Immature natural killer cell (primary cell): ENCODE data around the gene TNFSF18. TPM values are rescaled to one million over a fixed set of nuclear protein-coding genes. Genes with fewer than 3 reads are reported as not detected.

Experiments used
- DNase-seq, 3 donors: peaks; one replicate each; pipeline ENCODE4 v3.0.0; 2022; ENCODE audit warnings: mixed read lengths in 1 of 3
- H3K27ac Mint-ChIP-seq, 6 donors: one replicate each; pipeline ENCODE4 v1.8.0; 2020; ENCODE audit warnings: mixed read lengths in 6 of 6, mild to moderate bottlenecking in 5 of 6, inconsistent platforms in 4 of 6, moderate library complexity in 3 of 6
- H3K27me3 Mint-ChIP-seq, 3 donors: one replicate each; pipeline ENCODE4 v1.8.0; 2020 to 2021; ENCODE audit warnings: low read depth in 3 of 3, mild to moderate bottlenecking in 3 of 3, mixed read lengths in 3 of 3, moderate library complexity in 3 of 3, inconsistent platforms in 1 of 3
- H3K36me3 Mint-ChIP-seq, 3 donors: one replicate each; pipeline ENCODE4 v1.8.0; 2020; ENCODE audit warnings: mixed read lengths in 3 of 3, inconsistent platforms in 2 of 3, mild to moderate bottlenecking in 2 of 3
- H3K4me1 Mint-ChIP-seq, 2 donors: one replicate each; pipeline ENCODE4 v1.8.0; 2020; ENCODE audit warnings: inconsistent platforms in 2 of 2, mild to moderate bottlenecking in 2 of 2, mixed read lengths in 2 of 2, moderate library complexity in 1 of 2
- H3K4me3 Mint-ChIP-seq, 5 donors: one replicate each; pipeline ENCODE4 v1.8.0; 2020; ENCODE audit warnings: mild to moderate bottlenecking in 5 of 5, mixed read lengths in 5 of 5, inconsistent platforms in 3 of 5, moderate library complexity in 3 of 5
- H3K9me3 Mint-ChIP-seq, 6 donors: one replicate each; pipeline ENCODE4 v1.8.0; 2020; ENCODE audit warnings: mild to moderate bottlenecking in 6 of 6, mixed read lengths in 6 of 6, inconsistent platforms in 4 of 6, moderate library complexity in 3 of 6
- polyA plus RNA-seq, 3 donors: library from polyadenylated mRNA; unstranded; fragments of 300-500 nt; fragmentation: Illumina TruSeq; gene quantifications; one replicate each; pipeline ENCODE4 v1.2.3, GENCODE V29; 2021

TNFSF18 gene
- polyA plus RNA-seq, 3 donors from 2014 or later: not detected

DNA sequence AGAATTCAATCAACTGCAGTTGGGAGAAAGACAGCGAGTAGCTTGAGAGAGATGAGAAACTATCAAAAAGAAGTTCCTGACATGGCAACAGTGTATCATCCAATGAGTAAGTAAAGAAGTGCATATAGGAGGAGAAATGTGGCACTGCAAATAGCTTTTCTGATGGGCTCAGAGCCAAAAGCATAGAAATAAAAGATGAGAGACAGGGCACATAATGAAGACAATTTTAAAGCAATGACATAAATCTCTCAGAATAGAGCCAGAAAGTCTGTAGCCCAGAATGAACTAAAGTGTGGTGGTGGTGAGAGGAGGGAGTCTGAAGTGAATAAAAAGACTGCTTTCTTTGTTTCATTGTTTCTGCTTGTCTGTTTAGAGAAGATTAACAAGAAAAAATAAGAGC, 34.3 kb downstream of the TNFSF18 start:
- Mint-ChIP-seq H3K27ac (no peak overlapping the region), H3K9me3 (no peaks in the 10 kb centered on the region), H3K36me3 (no peaks in the 10 kb centered on the region), H3K4me1 (peaks cover 0 to 3% of the 10 kb centered on the region in 2 donors), H3K27me3 (peaks cover 0 to 3% (median 0%) of the 10 kb centered on the region in 3 donors), H3K4me3 (no peak overlapping the region)
- no peak for DNase-seq

- H3K36me3 Mint-ChIP-seq: no peaks in the 10 kb centered on the region
- no peaks in the 10 kb centered on the region for H3K9me3 Mint-ChIP-seq
- peaks cover 0 to 3% (median 0%) of the 10 kb centered on the region in 3 donors for H3K27me3 Mint-ChIP-seq
- H3K27ac Mint-ChIP-seq: no peak overlapping the region
- DNase-seq: no peak
- H3K4me1 Mint-ChIP-seq: peaks cover 0 to 3% of the 10 kb centered on the region in 2 donors
- no peak overlapping the region for H3K4me3 Mint-ChIP-seq
Observed at GRCh38 chr1:173015629-173016028, 35.1 kb downstream of the TNFSF18 start.

DNA sequence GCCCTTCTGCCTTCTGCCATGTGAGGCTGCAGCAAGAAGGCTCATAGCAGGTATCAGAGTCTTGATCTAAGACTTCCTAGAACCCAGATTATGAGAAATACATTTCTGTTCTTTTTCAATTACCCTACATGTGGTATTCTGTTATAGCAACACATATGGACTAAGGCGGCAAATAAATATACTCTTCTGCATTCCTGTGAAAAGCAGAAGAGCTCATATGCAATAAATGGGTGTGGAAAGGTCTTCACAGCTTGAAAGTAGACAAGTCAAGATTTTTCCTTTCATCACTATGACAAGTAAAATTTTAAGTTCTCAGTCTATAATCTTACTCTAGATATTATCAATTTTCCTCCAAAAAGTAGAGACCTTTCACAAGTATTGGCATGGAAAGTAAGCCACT, 36.6 kb downstream of the TNFSF18 start:
- no peak for DNase-seq

DNA sequence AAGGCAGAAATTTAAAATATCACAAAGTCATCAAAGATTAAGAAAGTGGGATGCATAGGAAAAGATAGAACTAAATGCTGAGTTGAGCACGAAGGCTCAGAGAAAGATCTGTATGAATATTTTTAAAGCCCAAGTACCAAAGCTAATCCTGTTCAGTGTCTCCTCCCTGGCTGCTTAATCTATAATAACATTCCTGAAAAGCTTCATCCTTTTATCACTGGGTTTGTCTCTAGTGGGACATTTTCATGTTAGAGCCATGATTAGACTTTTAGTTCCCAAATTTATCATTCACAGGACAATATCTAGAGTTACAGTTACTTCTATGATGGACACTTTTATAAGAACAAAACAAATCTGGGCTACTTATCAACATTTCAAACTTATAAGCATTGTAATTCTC, 38.6 kb downstream of the TNFSF18 start:
- Mint-ChIP-seq H3K4me3 (no peak overlapping the region), H3K4me1 (no peaks in the 10 kb centered on the region), H3K27me3 (peaks cover 0 to 5% (median 2%) of the 10 kb centered on the region in 3 donors), H3K27ac (no peak overlapping the region), H3K9me3 (peaks cover 0 to 5% (median under 1%) of the 10 kb centered on the region in 6 donors), H3K36me3 (no peaks in the 10 kb centered on the region)
- no peak for DNase-seq

More for the DNA sequence above, 36.6 kb downstream of the TNFSF18 start:
- Mint-ChIP-seq H3K27me3 (peaks cover 0 to 3% (median 0%) of the 10 kb centered on the region in 3 donors), H3K9me3 (peaks cover 0 to 1% (median 0%) of the 10 kb centered on the region in 6 donors), H3K4me1 (peaks cover 0 to 3% of the 10 kb centered on the region in 2 donors), H3K4me3 (no peak overlapping the region), H3K27ac (no peak overlapping the region), H3K36me3 (no peaks in the 10 kb centered on the region)

DNA sequence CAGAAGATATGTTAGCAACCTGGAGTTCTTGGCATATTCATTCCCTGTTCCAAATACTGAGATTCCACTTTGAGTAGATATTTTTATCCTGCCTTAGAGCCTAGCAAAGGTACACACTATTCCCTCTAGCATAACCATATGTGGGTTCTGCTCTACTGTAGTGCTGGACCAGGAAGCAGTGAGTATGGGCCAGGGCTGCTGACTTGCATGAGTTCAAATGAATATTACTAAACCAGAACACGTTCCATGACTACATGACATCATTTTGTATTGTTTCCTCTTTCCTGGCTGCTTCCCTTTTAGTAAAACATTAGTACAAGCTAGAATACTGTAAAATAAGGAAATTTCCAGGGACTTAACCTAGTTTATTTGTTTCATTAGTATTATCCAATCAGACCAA, 41.1 kb downstream of the TNFSF18 start:
- no peaks in the 10 kb centered on the region for H3K36me3 Mint-ChIP-seq
- H3K4me3 Mint-ChIP-seq: no peak overlapping the region
- H3K9me3 Mint-ChIP-seq: peaks cover 0 to 9% (median under 1%) of the 10 kb centered on the region in 6 donors
- H3K4me1 Mint-ChIP-seq: peaks cover 1 to 7% of the 10 kb centered on the region in 2 donors
- peaks cover 0 to 5% (median 2%) of the 10 kb centered on the region in 3 donors for H3K27me3 Mint-ChIP-seq
- no peak for DNase-seq
- H3K27ac Mint-ChIP-seq: no peak overlapping the region

DNA sequence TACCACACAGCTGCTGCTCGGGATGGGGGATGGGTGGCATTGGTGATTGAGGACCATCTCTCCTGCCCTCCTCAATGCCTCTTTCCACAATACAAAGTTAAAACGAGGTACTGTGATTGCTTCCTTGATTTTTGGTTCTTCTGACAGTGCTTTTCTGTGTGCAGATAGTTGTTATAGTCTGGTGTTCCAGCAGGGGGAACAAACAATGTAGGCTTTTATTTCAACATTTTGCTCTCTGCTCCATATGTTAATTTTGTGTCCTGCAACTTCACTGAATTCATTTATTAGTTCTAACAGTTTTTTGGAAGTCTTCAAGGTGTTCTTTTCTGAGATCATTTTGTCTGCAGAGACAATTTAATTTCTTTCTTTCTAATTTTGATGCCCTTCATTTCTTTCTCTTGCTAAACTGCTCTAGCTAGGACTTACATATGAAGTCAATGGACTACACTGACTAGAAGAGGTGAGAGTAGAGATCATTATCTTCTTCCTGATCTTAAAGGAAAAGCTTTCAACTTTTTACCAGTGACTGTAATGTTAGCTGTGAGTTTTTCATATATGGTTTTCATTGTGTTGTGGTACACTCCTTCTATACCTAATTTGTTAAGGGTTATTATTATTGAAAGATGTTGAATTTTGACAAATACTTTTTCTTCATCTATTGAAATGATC, 45.4 kb downstream of the TNFSF18 start:
- Mint-ChIP-seq H3K4me1 (peaks cover 1 to 7% of the 10 kb centered on the region in 2 donors), H3K36me3 (peaks cover 0 to 13% (median 3%) of the 10 kb centered on the region in 3 donors), H3K27me3 (peaks cover 0 to 2% (median 2%) of the 10 kb centered on the region in 3 donors), H3K9me3 (peaks cover 0 to 13% (median 8%) of the 10 kb centered on the region in 6 donors), H3K4me3 (no peak overlapping the region), H3K27ac (no peak overlapping the region)
- DNase-seq: no peak

DNA sequence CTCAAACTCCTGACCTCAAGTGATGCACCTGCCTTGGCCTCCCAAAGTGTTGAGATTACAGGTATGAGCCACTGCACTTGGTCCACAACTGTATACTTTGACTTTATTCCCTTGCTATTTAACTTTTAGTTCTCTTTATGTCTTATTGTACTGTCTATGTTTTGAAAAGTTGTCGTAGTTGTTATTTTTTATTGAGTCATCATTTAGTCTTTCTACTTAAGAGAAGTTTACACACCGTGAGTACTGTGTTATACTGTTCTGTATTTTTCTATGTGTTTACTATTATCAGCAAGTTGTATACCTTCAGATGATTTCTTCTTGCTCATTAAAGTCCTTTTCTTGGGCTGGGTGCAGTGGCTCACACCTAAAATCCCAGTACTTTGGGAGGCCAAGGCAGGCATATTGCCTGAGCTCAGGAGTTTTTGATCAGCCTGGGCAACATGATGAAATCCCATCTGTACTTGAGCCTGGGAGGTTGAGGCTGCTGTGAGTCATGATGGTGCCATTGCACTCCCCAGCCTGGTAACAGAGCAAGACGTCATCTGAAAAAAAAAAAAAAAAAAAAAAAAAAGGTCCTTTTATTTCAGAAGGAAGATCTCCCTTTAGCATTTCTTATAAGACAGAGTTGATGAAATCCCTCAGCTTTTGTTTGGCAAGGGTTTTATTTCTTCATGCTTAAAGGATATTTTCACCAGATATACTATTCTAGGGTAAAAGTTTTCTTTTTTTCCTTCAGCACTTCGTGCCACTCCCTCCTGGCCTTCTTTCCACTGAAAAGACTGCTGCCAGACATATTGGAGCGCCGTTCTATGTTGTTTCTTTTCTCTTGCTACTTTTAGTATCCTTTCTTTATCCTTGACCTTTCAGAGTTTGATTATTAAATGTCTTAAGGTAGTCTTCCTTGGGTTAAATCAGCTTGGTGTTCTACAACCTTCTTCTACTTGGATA, 47.6 kb downstream of the TNFSF18 start:
- Mint-ChIP-seq H3K27ac (no peak overlapping the region), H3K4me3 (no peak overlapping the region), H3K4me1 (peaks cover 1 to 7% of the 10 kb centered on the region in 2 donors), H3K36me3 (peaks cover 0 to 16% (median 3%) of the 10 kb centered on the region in 3 donors), H3K27me3 (peaks cover 0 to 2% (median 0%) of the 10 kb centered on the region in 3 donors), H3K9me3 (peaks cover 0 to 11% (median 7%) of the 10 kb centered on the region in 6 donors)
- no peak for DNase-seq

DNA sequence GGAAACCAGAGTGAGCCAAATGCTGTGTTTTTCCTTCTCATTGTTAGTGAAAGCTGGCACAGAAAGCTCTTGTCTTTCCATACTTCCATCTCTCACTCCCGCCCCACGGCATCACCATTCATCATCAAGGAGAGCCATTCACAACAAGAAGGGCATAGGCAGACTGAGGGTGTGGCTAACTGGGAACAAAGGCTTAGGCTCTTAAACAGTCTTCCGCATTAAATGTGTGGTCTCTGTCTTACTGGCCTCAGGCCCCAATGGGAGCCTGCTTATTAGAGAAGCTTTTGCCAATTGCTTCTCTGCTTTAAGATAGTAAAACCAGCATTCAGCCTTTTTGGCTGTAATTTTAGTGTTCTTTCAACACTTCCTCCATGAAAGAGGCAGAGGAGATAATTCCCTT, 51.4 kb downstream of the TNFSF18 start:
- Mint-ChIP-seq H3K36me3 (peaks cover 0 to 16% (median 3%) of the 10 kb centered on the region in 3 donors), H3K4me1 (no peaks in the 10 kb centered on the region), H3K9me3 (peaks cover 0 to 11% (median 4%) of the 10 kb centered on the region in 6 donors)

DNA sequence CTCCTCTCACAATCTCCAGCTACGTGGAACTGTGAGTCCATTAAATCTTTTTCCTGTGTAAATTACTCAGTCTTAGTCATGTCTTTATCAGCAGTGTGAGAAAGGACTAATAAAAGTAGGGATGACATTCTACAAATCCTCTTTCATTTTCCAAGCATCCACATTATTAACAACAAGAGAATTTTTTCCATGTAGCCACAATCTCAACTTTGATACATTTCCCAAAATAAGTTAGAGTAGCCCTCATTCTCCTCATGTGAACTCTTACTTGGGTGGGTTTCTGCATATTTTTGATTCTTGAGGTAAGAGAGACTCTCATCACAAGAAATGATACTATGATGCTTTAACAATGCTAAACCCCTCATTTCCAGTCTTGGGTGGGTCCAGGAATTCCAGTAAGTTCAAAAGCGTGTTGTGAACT, 52.8 kb downstream of the TNFSF18 start:
- H3K27me3 Mint-ChIP-seq: peaks cover 0 to 2% (median 1%) of the 10 kb centered on the region in 3 donors
- H3K4me1 Mint-ChIP-seq: no peaks in the 10 kb centered on the region
- no peak for DNase-seq
- H3K4me3 Mint-ChIP-seq: no peak overlapping the region
- no peak overlapping the region for H3K27ac Mint-ChIP-seq
- peaks cover 0 to 15% (median 3%) of the 10 kb centered on the region in 3 donors for H3K36me3 Mint-ChIP-seq
- peaks cover 0 to 11% (median 4%) of the 10 kb centered on the region in 6 donors for H3K9me3 Mint-ChIP-seq

More for the DNA sequence above, 51.4 kb downstream of the TNFSF18 start:
- DNase-seq: no peak
- Mint-ChIP-seq H3K27ac (no peak overlapping the region), H3K27me3 (peaks cover 0 to 2% (median 0%) of the 10 kb centered on the region in 3 donors), H3K4me3 (no peak overlapping the region)

DNA sequence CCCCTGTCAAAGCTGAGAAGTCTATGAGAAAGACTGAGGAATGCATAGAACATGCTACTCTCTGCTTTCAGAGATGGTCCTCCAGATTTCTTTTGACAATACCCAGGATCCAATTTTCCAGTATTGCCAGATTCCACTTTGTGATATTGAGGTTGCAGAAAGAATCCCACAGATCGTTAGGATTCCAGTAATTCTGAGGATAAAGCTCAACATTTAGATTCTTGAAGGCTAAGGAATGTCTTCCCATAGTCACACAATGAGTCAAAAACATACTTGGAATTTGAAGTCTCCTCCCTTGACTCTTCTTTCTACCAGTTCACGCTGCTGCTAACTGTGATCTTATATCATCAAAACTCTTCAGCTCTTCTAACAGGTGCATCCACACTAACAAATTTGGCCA, 57.1 kb downstream of the TNFSF18 start:
- no peaks in the 10 kb centered on the region for H3K36me3 Mint-ChIP-seq
- H3K4me1 Mint-ChIP-seq: no peaks in the 10 kb centered on the region
- H3K4me3 Mint-ChIP-seq: no peak overlapping the region
- peaks cover 0 to 2% (median 1%) of the 10 kb centered on the region in 3 donors for H3K27me3 Mint-ChIP-seq
- no peak for DNase-seq
- no peaks in the 10 kb centered on the region for H3K9me3 Mint-ChIP-seq
- no peak overlapping the region for H3K27ac Mint-ChIP-seq

- Mint-ChIP-seq H3K4me3 (no peak overlapping the region), H3K36me3 (no peaks in the 10 kb centered on the region)
Observed at GRCh38 chr1:172991674-172992400, 58.9 kb downstream of the TNFSF18 start.

DNA sequence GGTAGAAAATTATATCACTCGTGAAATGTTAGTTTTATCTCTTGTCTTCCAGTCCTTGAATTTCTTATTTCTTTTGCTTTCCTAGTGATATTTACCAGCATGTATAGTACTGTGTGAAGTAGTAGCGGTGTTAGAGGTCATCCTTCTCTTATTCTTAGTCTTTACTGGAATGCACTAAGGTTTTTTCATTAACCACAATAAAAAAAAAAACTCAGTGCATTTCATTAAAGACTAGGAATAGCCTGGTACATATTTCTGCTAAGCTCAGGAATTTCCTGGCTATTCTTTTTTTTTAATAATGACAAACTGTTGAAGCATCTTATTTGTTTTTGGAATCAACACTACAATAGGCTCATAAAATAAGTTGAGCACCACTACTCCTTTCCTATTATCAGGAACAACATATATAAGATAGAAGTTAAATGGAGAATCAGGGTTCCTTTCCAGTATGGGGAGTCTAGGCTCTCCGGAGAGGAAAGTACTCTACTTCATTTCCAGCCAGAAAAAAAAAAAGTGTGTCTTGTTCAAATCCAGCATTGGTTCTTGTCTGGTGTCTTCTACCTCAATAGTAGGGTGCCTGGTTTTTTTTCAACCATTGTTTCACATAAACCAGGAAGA, 60.0 kb downstream of the TNFSF18 start:
- no peaks in the 10 kb centered on the region for H3K36me3 Mint-ChIP-seq
- no peaks in the 10 kb centered on the region for H3K9me3 Mint-ChIP-seq
- H3K27me3 Mint-ChIP-seq: peaks cover 0 to 1% (median 0%) of the 10 kb centered on the region in 3 donors
- H3K27ac Mint-ChIP-seq: no peak overlapping the region
- DNase-seq: no peak
- no peaks in the 10 kb centered on the region for H3K4me1 Mint-ChIP-seq
- H3K4me3 Mint-ChIP-seq: no peak overlapping the region

More at GRCh38 chr1:172991674-172992400, 58.9 kb downstream of the TNFSF18 start:
- Mint-ChIP-seq H3K27me3 (peaks cover 0 to 1% (median 0%) of the 10 kb centered on the region in 3 donors), H3K4me1 (no peaks in the 10 kb centered on the region), H3K9me3 (no peaks in the 10 kb centered on the region), H3K27ac (no peak overlapping the region)
- DNase-seq: no peak
